Liver (tissue), 9 donors: ENCODE data around the gene DIP2A. TPM values are rescaled to one million over a fixed set of nuclear protein-coding genes. Genes with fewer than 3 reads are reported as not detected.

Source experiments
- DNase-seq: peaks from one replicate; pipeline ENCODE4 v3.0.0-alpha.2; 2017; ENCODE audit warnings: low spot score
- H3K27ac ChIP-seq, 2 donors: one replicate each; pipeline ENCODE4 v1.7.0; 2013; ENCODE audit warnings: inconsistent platforms in 2 of 2, low read length in 2 of 2, control low read depth in 1 of 2, low read depth in 1 of 2, mild to moderate bottlenecking in 1 of 2
- H3K27me3 ChIP-seq, 4 donors: one replicate each; pipeline versions ENCODE4 v1.6.1 to v1.7.0; 2013; ENCODE audit warnings: low read length in 3 of 4, inconsistent platforms in 1 of 4, mild to moderate bottlenecking in 1 of 4, moderate library complexity in 1 of 4; ENCODE audit not compliant: control insufficient read depth in 4 of 4, insufficient read depth in 4 of 4
- H3K36me3 ChIP-seq, 4 donors: one replicate each; pipeline versions ENCODE4 v1.6.1 to v1.7.0; 2013; ENCODE audit warnings: low read length in 3 of 4, mild to moderate bottlenecking in 3 of 4, low read depth in 1 of 4, moderate library complexity in 1 of 4; ENCODE audit not compliant: control insufficient read depth in 4 of 4, insufficient read depth in 3 of 4
- H3K4me1 ChIP-seq, 4 donors: one replicate each; pipeline versions ENCODE4 v1.6.1 to v1.7.0; 2013; ENCODE audit warnings: low read length in 3 of 4, mild to moderate bottlenecking in 3 of 4, moderate library complexity in 1 of 4; ENCODE audit not compliant: control insufficient read depth in 4 of 4, insufficient read depth in 4 of 4
- H3K4me3 ChIP-seq, 3 donors: one replicate each; pipeline versions ENCODE4 v1.6.1 to v1.7.0; 2013; ENCODE audit warnings: low read length in 3 of 3, control low read depth in 1 of 3, low read depth in 1 of 3, mild to moderate bottlenecking in 1 of 3
- H3K9ac ChIP-seq, 2 donors: one replicate each; pipeline ENCODE4 v1.7.0; 2013; ENCODE audit warnings: low read length in 2 of 2, mild to moderate bottlenecking in 2 of 2, moderate library complexity in 2 of 2, control low read depth in 1 of 2, low read depth in 1 of 2
- H3K9me3 ChIP-seq, 4 donors: one replicate each; pipeline versions ENCODE4 v1.6.1 to v1.7.0; 2013; ENCODE audit warnings: low read length in 3 of 4; ENCODE audit not compliant: control insufficient read depth in 4 of 4
- ATF3 ChIP-seq: IDR thresholded peaks from 2 replicates; pipeline ENCODE4 v1.6.1; 2016; ENCODE audit warnings: antibody characterized with exemption
- FOXA2 ChIP-seq: IDR thresholded peaks from 2 replicates; pipeline ENCODE4 v1.6.1; 2016; ENCODE audit warnings: antibody characterized with exemption
- GABPA ChIP-seq, 2 donors: IDR thresholded peaks in 1 of 2; conservative IDR thresholded peaks in 1 of 2; 2 replicates each; pipeline ENCODE4 v1.6.1; 2016; ENCODE audit warnings: antibody characterized with exemption in 2 of 2, mild to moderate bottlenecking in 1 of 2, moderate library complexity in 1 of 2
- HNF4A ChIP-seq, 2 donors: conservative IDR thresholded peaks; 2 replicates each; pipeline ENCODE4 v1.6.1; 2016; ENCODE audit warnings: antibody characterized with exemption in 2 of 2, mild to moderate bottlenecking in 2 of 2
- HNF4G ChIP-seq: IDR thresholded peaks from 2 replicates; pipeline ENCODE4 v1.6.1; 2016; ENCODE audit warnings: antibody characterized with exemption
- JUND ChIP-seq, 2 donors: IDR thresholded peaks; 2 replicates each; pipeline ENCODE4 v1.6.1; 2016; ENCODE audit warnings: antibody characterized with exemption in 2 of 2
- NR2F2 ChIP-seq: IDR thresholded peaks from 2 replicates; pipeline ENCODE4 v1.6.1; 2016; ENCODE audit warnings: antibody characterized with exemption
- RAD21 ChIP-seq, 2 donors: IDR thresholded peaks; 2 replicates each; pipeline ENCODE4 v1.6.1; 2016; ENCODE audit warnings: antibody characterized with exemption in 2 of 2, mild to moderate bottlenecking in 2 of 2
- REST ChIP-seq: IDR thresholded peaks from 2 replicates; pipeline ENCODE4 v1.6.1; 2016; ENCODE audit warnings: antibody characterized with exemption, mild to moderate bottlenecking
- RXRA ChIP-seq, 2 donors: IDR thresholded peaks; 2 replicates each; pipeline ENCODE4 v1.6.1; 2017 to 2018; ENCODE audit warnings: antibody characterized with exemption in 2 of 2, mild to moderate bottlenecking in 1 of 2
- SP1 ChIP-seq: IDR thresholded peaks from 2 replicates; pipeline ENCODE4 v1.6.1; 2018; ENCODE audit warnings: antibody characterized with exemption, mild to moderate bottlenecking
- YY1 ChIP-seq: IDR thresholded peaks from 2 replicates; pipeline ENCODE4 v1.6.1; 2016; ENCODE audit warnings: antibody characterized with exemption, mild to moderate bottlenecking
- WGBS: extraction: QIAGEN DNeasy Blood & Tissue Kit; methylation state at CpG from one replicate; pipeline ENCODE4 v1.1.7; 2013; 5-methylcytosine and 5-hydroxymethylcytosine counted together
- polyA plus RNA-seq, 2 donors: library from polyadenylated mRNA; stranded (reverse) in 1 of 2; unstranded in 1 of 2; fragments of 200-250 nt in 1 of 2; fragments of >200 nt in 1 of 2; fragmentation: Nextera tagmentation in 1 of 2; extraction: Ambion mirVana in 1 of 2; gene quantifications; one replicate each; pipeline versions ENCODE4 v1.2.1 to v1.2.3, GENCODE V29; 2013 to 2015
- total RNA-seq, 2 donors: library from RNA; depleted of rRNA; stranded (reverse); fragments of >200 nt; gene quantifications; one replicate each; pipeline ENCODE4 v1.2.3, GENCODE V29; 2014
- TF ChIP-seq, protein P1 (sequence below): IDR thresholded peaks from 2 replicates; pipeline ENCODE4 v1.6.1; 2016; ENCODE audit warnings: antibody characterized with exemption
- TF ChIP-seq, protein P2 (sequence below): IDR thresholded peaks from 2 replicates; pipeline ENCODE4 v1.6.1; 2016; ENCODE audit warnings: antibody characterized with exemption
- TF ChIP-seq, protein P3 (sequence below): fragments of 150-350 bp; IDR thresholded peaks from 2 replicates; pipeline ENCODE4 v1.5.1; 2017; ENCODE audit warnings: improper control_type of control experiment, low read depth, low read length; ENCODE audit not compliant: missing input control
- donor health status: healthy.
- donor health status: healthy.
- donor health status: healthy.
- donor health status: healthy.
- donor health status: healthy.

DIP2A gene
- total and polyA plus RNA-seq, 4 donors: 3.8 to 21.7 (median 7.5) TPM

DNA sequence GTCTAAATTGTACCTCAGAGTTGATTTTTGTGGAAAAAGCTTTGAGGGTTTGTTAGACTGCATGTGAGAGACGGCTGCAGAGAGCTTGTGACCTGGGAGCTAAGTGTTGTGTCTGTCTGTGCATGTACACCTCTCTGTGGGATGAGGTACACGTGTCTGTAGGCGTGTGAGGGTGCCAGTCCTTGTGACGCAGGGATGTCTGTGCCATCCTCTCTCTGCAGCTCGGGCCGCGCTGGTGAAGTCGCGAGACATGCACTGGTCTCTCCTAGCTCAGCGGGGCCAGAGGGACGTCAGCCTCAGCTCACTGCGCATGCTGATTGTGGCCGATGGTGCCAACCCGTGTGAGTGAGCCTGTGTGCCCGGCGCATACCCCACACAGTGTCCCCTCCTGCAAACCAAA is 79.6 kb downstream of the DIP2A start:
- no peak for TF ChIP-seq NR2F2
- no peak for TF ChIP-seq REST
- no peak for TF ChIP-seq HNF4A (conservative IDR thresholded peaks at IDR 0.05)
- TF ChIP-seq HNF4G: no peak
- no peak for TF ChIP-seq SP1
- TF ChIP-seq YY1: no peak
- no peak for TF ChIP-seq RXRA (IDR thresholded peaks at IDR 0.05)
- TF ChIP-seq, protein P1, sequence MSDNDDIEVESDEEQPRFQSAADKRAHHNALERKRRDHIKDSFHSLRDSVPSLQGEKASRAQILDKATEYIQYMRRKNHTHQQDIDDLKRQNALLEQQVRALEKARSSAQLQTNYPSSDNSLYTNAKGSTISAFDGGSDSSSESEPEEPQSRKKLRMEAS: no peak
- no peak for TF ChIP-seq ATF3
- TF ChIP-seq, protein P2, sequence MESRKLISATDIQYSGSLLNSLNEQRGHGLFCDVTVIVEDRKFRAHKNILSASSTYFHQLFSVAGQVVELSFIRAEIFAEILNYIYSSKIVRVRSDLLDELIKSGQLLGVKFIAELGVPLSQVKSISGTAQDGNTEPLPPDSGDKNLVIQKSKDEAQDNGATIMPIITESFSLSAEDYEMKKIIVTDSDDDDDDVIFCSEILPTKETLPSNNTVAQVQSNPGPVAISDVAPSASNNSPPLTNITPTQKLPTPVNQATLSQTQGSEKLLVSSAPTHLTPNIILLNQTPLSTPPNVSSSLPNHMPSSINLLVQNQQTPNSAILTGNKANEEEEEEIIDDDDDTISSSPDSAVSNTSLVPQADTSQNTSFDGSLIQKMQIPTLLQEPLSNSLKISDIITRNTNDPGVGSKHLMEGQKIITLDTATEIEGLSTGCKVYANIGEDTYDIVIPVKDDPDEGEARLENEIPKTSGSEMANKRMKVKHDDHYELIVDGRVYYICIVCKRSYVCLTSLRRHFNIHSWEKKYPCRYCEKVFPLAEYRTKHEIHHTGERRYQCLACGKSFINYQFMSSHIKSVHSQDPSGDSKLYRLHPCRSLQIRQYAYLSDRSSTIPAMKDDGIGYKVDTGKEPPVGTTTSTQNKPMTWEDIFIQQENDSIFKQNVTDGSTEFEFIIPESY: no peak
- no peak for TF ChIP-seq JUND (IDR thresholded peaks at IDR 0.05)
- TF ChIP-seq, protein P3, sequence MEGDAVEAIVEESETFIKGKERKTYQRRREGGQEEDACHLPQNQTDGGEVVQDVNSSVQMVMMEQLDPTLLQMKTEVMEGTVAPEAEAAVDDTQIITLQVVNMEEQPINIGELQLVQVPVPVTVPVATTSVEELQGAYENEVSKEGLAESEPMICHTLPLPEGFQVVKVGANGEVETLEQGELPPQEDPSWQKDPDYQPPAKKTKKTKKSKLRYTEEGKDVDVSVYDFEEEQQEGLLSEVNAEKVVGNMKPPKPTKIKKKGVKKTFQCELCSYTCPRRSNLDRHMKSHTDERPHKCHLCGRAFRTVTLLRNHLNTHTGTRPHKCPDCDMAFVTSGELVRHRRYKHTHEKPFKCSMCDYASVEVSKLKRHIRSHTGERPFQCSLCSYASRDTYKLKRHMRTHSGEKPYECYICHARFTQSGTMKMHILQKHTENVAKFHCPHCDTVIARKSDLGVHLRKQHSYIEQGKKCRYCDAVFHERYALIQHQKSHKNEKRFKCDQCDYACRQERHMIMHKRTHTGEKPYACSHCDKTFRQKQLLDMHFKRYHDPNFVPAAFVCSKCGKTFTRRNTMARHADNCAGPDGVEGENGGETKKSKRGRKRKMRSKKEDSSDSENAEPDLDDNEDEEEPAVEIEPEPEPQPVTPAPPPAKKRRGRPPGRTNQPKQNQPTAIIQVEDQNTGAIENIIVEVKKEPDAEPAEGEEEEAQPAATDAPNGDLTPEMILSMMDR: no peak
- no peak for TF ChIP-seq FOXA2
- no peak for TF ChIP-seq GABPA (IDR thresholded peaks at IDR 0.05 in 1 of 2, conservative IDR thresholded peaks at IDR 0.05 in 1 of 2)
- TF ChIP-seq RAD21 (IDR thresholded peaks at IDR 0.05): no peak
- 97% methylated on average over 16 of the region's 16 CpGs for WGBS
- Histone ChIP-seq H3K9ac (no peak overlapping the region), H3K27me3 (no peaks in the 10 kb centered on the region), H3K36me3 (peaks cover 7 to 74% (median 29%) of the 10 kb centered on the region in 4 donors), H3K4me3 (no peak overlapping the region), H3K9me3 (no peaks in the 10 kb centered on the region), H3K4me1 (no peaks in the 10 kb centered on the region), H3K27ac (no peak overlapping the region)
- no peak for DNase-seq
